Measurements from ENCODE around the gene KIF21A. TPM values are rescaled to one million over a fixed set of nuclear protein-coding genes. Genes with fewer than 3 reads are reported as not detected.

Gene KIF21A
- total and polyA plus RNA-seq, 7 donors = 8.5 to 33.6 (median 26.7) TPM

GRCh38 chr12:39331539-39332261 is 111.2 kb downstream of the KIF21A start:
- Histone ChIP-seq H3K9me3 (no peaks in the 10 kb centered on the region), H3K27me3 (ENCODE audit: insufficient read depth in 3 of 3, low read length in 2 of 3) (no peaks in the 10 kb centered on the region), H3K27ac (no peak overlapping the region), H3K4me3 (no peak overlapping the region), H3K36me3 (ENCODE audit: insufficient read depth in 1 of 2, low read depth in 1 of 2) (peaks cover 0 to 57% of the 10 kb centered on the region in 2 donors), H3K4me1 (no peaks in the 10 kb centered on the region)
- WGBS, 3 donors = 89 to 92% (median 89%) methylated on average over 2 of the region's 2 CpGs
- intact Hi-C loops (cut with DNase I) = no loop called here
- no peak for TF ChIP-seq CTCF (IDR thresholded peaks at IDR 0.05)
- DNase-seq (no peak), ATAC-seq (no peak)

GRCh38 chr12:39329876-39330275 is 113.0 kb downstream of the KIF21A start:
- 97 to 99% (median 98%) methylated on average over 4 of the region's 4 CpGs for WGBS, 3 donors
- no peaks in the 10 kb centered on the region for H3K9me3 ChIP-seq
- no peak for TF ChIP-seq CTCF (IDR thresholded peaks at IDR 0.05)
- peaks cover 0 to 69% of the 10 kb centered on the region in 2 donors for H3K36me3 ChIP-seq (ENCODE audit: insufficient read depth in 1 of 2, low read depth in 1 of 2)
- H3K27me3 ChIP-seq (ENCODE audit: insufficient read depth in 3 of 3, low read length in 2 of 3) = no peaks in the 10 kb centered on the region
- H3K4me1 ChIP-seq = no peaks in the 10 kb centered on the region
- no peak overlapping the region for H3K27ac ChIP-seq
- intact Hi-C loops (cut with DNase I) = no loop called here
- ATAC-seq = no peak
- no peak for DNase-seq
- H3K4me3 ChIP-seq = no peak overlapping the region

- DNase-seq (no peak), ATAC-seq (no peak)
- H3K36me3 ChIP-seq (ENCODE audit: insufficient read depth in 1 of 2, low read depth in 1 of 2) = peaks cover 0 to 71% of the 10 kb centered on the region in 2 donors
- no peaks in the 10 kb centered on the region for H3K4me1 ChIP-seq
- no peaks in the 10 kb centered on the region for H3K9me3 ChIP-seq
- H3K27me3 ChIP-seq (ENCODE audit: insufficient read depth in 3 of 3, low read length in 2 of 3) = no peaks in the 10 kb centered on the region
- no peak for TF ChIP-seq CTCF (IDR thresholded peaks at IDR 0.05)
- no peak overlapping the region for H3K27ac ChIP-seq
- WGBS, 3 donors = 67 to 87% (median 77%) methylated on average over 1 of the region's 1 CpG
- intact Hi-C loops (cut with DNase I) = no loop called here
- no peak overlapping the region for H3K4me3 ChIP-seq
Measured at GRCh38 chr12:39329018-39329417, 113.9 kb downstream of the KIF21A start.

GRCh38 chr12:39327965-39328364 is 115.0 kb downstream of the KIF21A start:
- Histone ChIP-seq H3K36me3 (ENCODE audit: insufficient read depth in 1 of 2, low read depth in 1 of 2) (peaks cover 0 to 66% of the 10 kb centered on the region in 2 donors), H3K27ac (no peak overlapping the region), H3K9me3 (no peaks in the 10 kb centered on the region), H3K27me3 (ENCODE audit: insufficient read depth in 3 of 3, low read length in 2 of 3) (no peaks in the 10 kb centered on the region), H3K4me3 (no peak overlapping the region), H3K4me1 (no peaks in the 10 kb centered on the region)
- DNase-seq (no peak), ATAC-seq (no peak)
- no peak for TF ChIP-seq CTCF (IDR thresholded peaks at IDR 0.05)
- intact Hi-C loops (cut with DNase I) = no loop called here
- 76 to 81% (median 79%) methylated on average over 6 of the region's 6 CpGs for WGBS, 3 donors

- H3K27me3 ChIP-seq (ENCODE audit: insufficient read depth in 3 of 3, low read length in 2 of 3) = no peaks in the 10 kb centered on the region
- H3K36me3 ChIP-seq (ENCODE audit: insufficient read depth in 1 of 2, low read depth in 1 of 2) = peaks cover 0 to 66% of the 10 kb centered on the region in 2 donors
- WGBS, 3 donors = 92 to 100% (median 94%) methylated on average over 1 of the region's 1 CpG
- H3K9me3 ChIP-seq = no peaks in the 10 kb centered on the region
- intact Hi-C loops (cut with DNase I) = no loop called here
- H3K27ac ChIP-seq = no peak overlapping the region
- no peaks in the 10 kb centered on the region for H3K4me1 ChIP-seq
- DNase-seq (no peak), ATAC-seq (no peak)
- no peak overlapping the region for H3K4me3 ChIP-seq
- no peak for TF ChIP-seq CTCF (IDR thresholded peaks at IDR 0.05)
Measured at GRCh38 chr12:39327510-39327909, 115.4 kb downstream of the KIF21A start.
